IPS-NIHi7 (cell line): ENCODE measurements around the gene CCDC71.

Experiments
- DNase-seq: peaks from one replicate; pipeline ENCODE4 v3.0.0; 2012; ENCODE audit warnings: mixed read lengths; ENCODE audit errors: extremely low spot score

The CCDC71 gene

GRCh38 chr3:49165771-49166751 lies at the start of gene CCDC71:
TSS of gene CCDC71 (minus strand) at chr3:49166331. CDS start at chr3:49164208, 2,123 bp downstream.
- DNase-seq: peak; percentile 93

- no peak for DNase-seq
Measured at GRCh38 chr3:49213998-49214397, 47.9 kb upstream of the CCDC71 start.

GRCh38 chr3:49213541-49213943 lies 47.4 kb upstream of the CCDC71 start:
- DNase-seq: no peak

- no peak for DNase-seq
Measured at GRCh38 chr3:49199900-49200281, 33.8 kb upstream of the CCDC71 start.

GRCh38 chr3:49199239-49199899 lies 33.2 kb upstream of the CCDC71 start:
- peak; percentile 68 for DNase-seq

- no peak for DNase-seq
Measured at GRCh38 chr3:49198611-49199230, 32.6 kb upstream of the CCDC71 start.

- DNase-seq: no peak
Measured at GRCh38 chr3:49198161-49198560, 32.0 kb upstream of the CCDC71 start.

- DNase-seq: no peak
Measured at GRCh38 chr3:49191741-49192140, 25.6 kb upstream of the CCDC71 start.

GRCh38 chr3:49183873-49184272 lies 17.7 kb upstream of the CCDC71 start:
- DNase-seq: no peak

- DNase-seq: no peak
Measured at GRCh38 chr3:49182682-49183081, 16.6 kb upstream of the CCDC71 start.

GRCh38 chr3:49181351-49181750 lies 15.2 kb upstream of the CCDC71 start:
- DNase-seq: no peak

GRCh38 chr3:49180116-49180515 lies 14.0 kb upstream of the CCDC71 start:
- no peak for DNase-seq

- DNase-seq: no peak
Measured at GRCh38 chr3:49177073-49177472, 10.9 kb upstream of the CCDC71 start.

- DNase-seq: no peak
Measured at GRCh38 chr3:49175530-49175929, 9.4 kb upstream of the CCDC71 start.

GRCh38 chr3:49174397-49174985 lies 8.4 kb upstream of the CCDC71 start:
- DNase-seq: no peak

- DNase-seq: no peak
Measured at GRCh38 chr3:49173792-49174170, 7.7 kb upstream of the CCDC71 start.

- peak; percentile 71 for DNase-seq
Measured at GRCh38 chr3:49173116-49173791, 7.1 kb upstream of the CCDC71 start.

- no peak for DNase-seq
Measured at GRCh38 chr3:49172551-49173041, 6.5 kb upstream of the CCDC71 start.

GRCh38 chr3:49171775-49172500 lies 5.8 kb upstream of the CCDC71 start:
- DNase-seq: no peak

GRCh38 chr3:49171119-49171774 lies 5.1 kb upstream of the CCDC71 start, which contains the start of gene KLHDC8B:
TSS of gene KLHDC8B (plus strand) at chr3:49171598. CDS start at chr3:49172770, 1,172 bp downstream.
- DNase-seq: peak; percentile 97
